ENCODE results near the gene CCBE1.

GRCh38 chr18:59395226-59396175 is 301.7 kb downstream of the CCBE1 start:
- TF ChIP-seq CTCF (conservative IDR thresholded peaks at IDR 0.05; ENCODE audit: low read depth, low read length) (no peak), RCOR1 (IDR thresholded peaks at IDR 0.05; ENCODE audit: insufficient replicate concordance, low read length) (no peak), POLR2A (IDR thresholded peaks at IDR 0.05; ENCODE audit: low read depth, low read length) (no peak), MAZ (IDR thresholded peaks at IDR 0.05; ENCODE audit: borderline replicate concordance, low read depth, low read length) (no peak), RFX5 (IDR thresholded peaks at IDR 0.05; ENCODE audit: low read depth, low read length) (no peak), NFE2L2 (IDR thresholded peaks at IDR 0.05; ENCODE audit: low read depth, low read length) (no peak), MXI1 (IDR thresholded peaks at IDR 0.05; ENCODE audit: borderline replicate concordance, low read depth, low read length) (no peak)

Data from IMR-90 (cell line).